ENCODE results near the gene NR1H2.
"Not testable (repeated sequence)": the region's sequence is repeated elsewhere in the genome, so short reads cannot be mapped to it uniquely, and the experiment has no call there.

Gene NR1H2

GRCh38 chr19:50376166-50377050, at the start of gene NR1H2:
Gene NR1H2, plus strand, starts transcription at chr19:50376457. Its CDS starts 1,149 bp downstream, at chr19:50377606.
- DNase-seq (ENCODE audit: low read depth), result peak; percentile 90

DNA sequence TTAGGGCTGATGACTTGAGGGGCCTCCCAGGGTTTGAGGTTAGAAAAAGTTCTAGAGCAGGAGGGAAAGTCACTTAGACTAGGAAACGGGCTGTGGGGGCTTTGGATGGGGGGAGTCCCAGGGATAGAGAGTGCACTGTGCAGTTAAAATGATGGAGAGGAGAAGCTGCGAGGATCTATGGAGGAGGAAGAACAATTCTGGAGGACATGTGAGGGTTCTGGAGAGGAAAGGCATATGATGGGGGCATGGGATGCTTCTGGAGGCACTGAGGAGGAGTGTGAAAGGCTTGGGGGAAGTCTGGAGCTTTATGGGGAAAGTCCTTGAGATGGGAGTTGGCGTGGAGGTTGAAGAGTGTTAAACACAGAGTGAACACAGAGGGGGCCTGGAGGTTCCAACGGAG, 49.2 kb upstream of the NR1H2 start:
- no peak for DNase-seq (ENCODE audit: low read depth)

GRCh38 chr19:50327461-50328223, 48.6 kb upstream of the NR1H2 start:
- DNase-seq (ENCODE audit: low read depth), result no peak

GRCh38 chr19:50328224-50328872, 47.9 kb upstream of the NR1H2 start:
- DNase-seq (ENCODE audit: low read depth), result no peak

DNA sequence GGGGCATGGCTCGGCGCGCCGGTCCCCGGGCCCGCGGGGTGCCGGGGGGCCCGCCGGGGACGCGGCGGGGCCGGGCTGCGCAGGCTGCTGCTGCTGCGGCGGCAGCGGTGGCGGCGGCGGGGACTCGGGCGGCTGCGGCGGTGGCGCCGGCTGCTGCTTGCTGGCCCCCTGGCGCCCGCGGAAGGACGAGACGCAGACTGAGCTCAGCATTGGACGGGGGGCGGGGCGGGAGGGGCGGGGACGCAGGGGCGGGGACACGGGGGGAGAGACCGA, 47.4 kb upstream of the NR1H2 start:
- no peak for DNase-seq (ENCODE audit: low read depth)

DNA sequence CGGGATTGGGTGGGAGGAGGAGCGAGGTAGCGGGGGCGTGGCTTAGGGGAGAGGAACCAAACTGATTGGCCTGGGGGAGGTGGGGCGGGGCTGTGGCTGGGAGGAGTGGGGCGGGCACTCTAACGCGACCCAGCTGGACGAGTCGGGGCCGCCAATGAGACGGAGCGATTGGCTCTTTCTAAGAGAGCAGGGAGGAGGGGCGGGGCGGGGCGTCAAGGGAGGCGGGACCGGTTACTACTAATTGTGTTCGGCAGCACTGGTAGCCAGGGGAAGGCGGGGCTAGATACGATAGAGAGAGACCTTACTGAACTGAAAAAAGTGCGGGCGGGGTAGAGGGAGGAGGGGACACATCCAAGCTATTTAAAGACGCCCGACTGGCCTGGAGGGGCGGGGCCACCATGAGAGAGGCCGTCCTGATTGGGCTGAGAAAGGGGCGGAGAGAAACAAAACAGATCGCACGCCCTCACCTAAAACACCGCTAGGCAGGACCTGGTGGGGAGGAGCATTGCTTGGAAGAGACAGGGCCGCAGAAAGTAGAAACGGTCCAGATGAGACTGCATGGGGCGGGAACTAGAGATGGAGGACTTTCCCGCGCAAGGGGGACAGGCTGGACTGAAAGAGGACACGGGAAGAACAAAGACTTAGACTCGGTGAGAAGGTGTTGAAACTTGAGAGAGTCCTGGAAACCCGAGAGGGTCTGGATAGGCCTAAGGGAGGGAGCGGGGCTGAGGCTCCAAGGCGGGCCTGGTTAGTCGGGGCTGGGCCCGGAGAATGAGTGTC, 46.9 kb upstream of the NR1H2 start, which contains the start of gene KCNC3:
Gene KCNC3 (minus strand): TSS at position 232 of the 780 bp plus-strand sequence. CDS start 295 bp downstream, outside the sequence.
- peak; percentile 55 for DNase-seq (ENCODE audit: low read depth)

DNA sequence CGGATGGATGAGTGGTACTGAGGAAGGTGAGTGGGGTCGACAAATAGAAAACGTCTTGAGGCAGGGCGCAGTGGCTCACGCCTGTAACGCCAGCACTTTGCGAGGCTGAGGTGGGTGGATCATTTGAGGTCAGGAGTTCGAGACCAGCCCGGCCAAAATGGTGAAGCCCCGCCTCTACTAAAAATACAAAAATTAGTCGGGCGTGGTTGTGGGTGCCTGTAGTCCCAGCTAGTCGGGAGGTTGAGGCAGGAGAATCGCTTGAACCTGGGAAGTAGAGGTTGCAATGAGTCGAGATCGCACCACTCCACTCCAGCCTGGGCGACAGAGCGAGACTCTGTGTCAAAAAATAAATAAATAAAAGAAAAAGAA, 46.3 kb upstream of the NR1H2 start:
- not testable (repeated sequence) for DNase-seq (ENCODE audit: low read depth)

DNA sequence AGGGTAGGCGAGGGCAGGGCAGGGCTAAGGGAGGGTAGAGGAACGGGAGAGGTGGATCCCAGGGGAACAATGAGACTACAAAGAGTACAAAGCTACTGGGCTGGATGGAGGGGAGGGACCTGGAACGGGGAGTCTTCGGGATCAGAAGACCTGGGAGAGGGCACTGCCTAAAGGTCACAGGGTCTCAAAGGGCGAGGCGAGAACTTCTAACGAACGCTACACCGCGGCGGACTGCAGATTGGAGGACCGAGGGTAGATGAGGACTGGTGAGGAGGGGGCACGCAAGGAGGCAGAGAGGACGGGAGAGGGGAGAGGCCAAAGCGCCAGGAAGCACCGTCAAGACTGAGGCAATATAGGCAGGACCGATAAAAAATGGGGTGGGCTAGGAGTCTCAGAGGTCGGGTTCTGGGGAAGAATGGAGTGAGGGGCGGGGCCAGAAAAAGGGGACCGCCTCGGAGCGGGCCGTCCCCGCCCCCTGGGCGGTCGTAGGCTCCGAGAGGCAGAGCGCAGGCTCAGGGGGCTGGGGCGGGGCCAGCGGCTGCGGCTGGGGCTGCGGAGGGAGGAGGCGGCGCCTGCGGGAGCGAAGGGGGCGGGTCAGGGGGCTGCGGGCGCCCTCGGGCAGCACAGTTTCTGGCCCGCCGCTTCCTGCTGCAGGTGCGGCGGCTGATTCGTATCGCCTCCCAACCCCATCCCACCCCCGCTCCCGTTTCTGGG, 45.7 kb upstream of the NR1H2 start:
- DNase-seq (ENCODE audit: low read depth), result peak; percentile 56

DNA sequence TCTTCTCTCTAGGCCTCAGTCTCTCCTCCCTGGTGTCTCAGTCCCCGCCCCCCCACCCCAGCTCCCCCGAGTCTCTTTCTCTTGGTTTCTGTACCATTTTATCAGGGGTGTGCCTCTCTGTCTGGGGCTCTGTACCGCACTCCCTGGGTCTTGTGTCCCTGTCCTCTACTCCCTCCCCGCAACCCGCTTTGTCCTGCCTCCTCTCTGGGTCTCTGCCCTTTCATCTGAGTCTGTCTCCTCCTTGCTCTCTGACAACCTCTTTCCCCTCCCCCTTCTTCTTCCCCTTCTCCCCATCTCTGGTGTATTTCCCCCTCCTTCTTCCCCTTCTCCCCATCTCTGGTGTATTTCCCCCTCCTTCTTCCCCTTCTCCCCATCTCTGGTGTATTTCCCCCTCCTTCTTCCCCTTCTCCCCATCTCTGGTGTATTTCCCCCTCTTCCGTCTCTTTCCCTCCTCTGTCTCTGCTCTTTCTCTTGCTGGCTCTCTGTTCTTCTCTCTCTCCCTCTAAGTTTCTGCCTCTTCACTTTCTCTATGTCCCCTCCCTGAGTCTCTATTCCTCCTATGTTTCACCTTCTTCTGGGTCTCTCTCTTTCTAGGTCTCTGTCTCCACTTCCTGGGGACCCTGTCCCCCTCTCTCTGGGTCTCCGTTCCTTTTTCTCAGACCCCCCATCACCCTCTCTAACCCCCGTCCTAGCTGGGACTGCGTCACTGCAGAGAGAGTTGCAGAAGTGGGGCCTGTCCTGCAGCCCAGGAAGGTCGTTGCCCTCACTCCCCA, 44.9 kb upstream of the NR1H2 start:
- DNase-seq (ENCODE audit: low read depth), result no peak

GRCh38 chr19:50331994-50332243, 44.3 kb upstream of the NR1H2 start:
- no peak for DNase-seq (ENCODE audit: low read depth)

- DNase-seq (ENCODE audit: low read depth), result no peak
Observed at GRCh38 chr19:50332244-50333038, 43.8 kb upstream of the NR1H2 start.

GRCh38 chr19:50333235-50333736, 43.0 kb upstream of the NR1H2 start:
- DNase-seq (ENCODE audit: low read depth), result peak; percentile 76

GRCh38 chr19:50333737-50334617, 42.3 kb upstream of the NR1H2 start:
- DNase-seq (ENCODE audit: low read depth), result peak; percentile 74

- no peak for DNase-seq (ENCODE audit: low read depth)
Observed at GRCh38 chr19:50334741-50335421, 41.4 kb upstream of the NR1H2 start.

GRCh38 chr19:50337031-50337430, 39.2 kb upstream of the NR1H2 start:
- not testable (repeated sequence) for DNase-seq (ENCODE audit: low read depth)

GRCh38 chr19:50340331-50340730, 35.9 kb upstream of the NR1H2 start:
- DNase-seq (ENCODE audit: low read depth), result no peak

GRCh38 chr19:50341091-50341564, 35.1 kb upstream of the NR1H2 start:
- DNase-seq (ENCODE audit: low read depth), result no peak
